HG02610 (cell line): Measurements from ENCODE around the gene NR2F1-AS1.

Source experiments
- ATAC-seq: cut with Tn5 transposase; IDR thresholded peaks from one replicate; pipeline ENCODE4 v1.9.1; 2021; ENCODE audit warnings: mild to moderate bottlenecking, moderate library complexity; ENCODE audit not compliant: unreplicated experiment

NR2F1-AS1 gene

DNA sequence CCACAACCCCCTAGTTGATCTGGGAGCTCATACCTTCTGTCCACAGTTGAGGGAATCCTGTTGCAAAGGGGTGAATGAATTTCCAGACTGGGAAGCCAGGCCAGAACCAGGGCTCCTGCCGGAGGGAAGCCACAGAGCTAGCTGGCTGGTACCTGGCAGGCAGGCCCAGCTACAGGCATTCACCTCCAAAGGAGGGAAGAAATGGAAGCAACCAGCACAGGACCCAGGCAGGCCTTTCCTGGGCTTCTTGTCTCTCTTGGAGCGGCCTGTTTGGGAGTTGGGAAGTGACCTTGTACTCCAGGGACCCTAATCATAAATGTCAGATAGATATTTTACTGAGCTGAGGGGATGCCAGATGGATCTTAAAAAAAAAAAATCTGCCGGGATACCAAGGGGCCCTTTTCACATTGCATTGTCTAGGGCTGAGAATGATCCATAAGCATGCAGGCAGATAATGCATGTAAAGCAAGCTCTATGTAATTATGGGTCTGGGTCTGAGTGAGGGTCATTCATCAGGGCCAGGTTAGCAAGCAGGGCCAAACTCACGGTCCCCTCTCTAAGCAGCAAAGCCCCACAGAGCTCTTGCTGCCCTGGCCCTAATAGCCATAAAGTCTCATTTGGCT, 10.4 kb upstream of the NR2F1-AS1 start:
- no peak for ATAC-seq

DNA sequence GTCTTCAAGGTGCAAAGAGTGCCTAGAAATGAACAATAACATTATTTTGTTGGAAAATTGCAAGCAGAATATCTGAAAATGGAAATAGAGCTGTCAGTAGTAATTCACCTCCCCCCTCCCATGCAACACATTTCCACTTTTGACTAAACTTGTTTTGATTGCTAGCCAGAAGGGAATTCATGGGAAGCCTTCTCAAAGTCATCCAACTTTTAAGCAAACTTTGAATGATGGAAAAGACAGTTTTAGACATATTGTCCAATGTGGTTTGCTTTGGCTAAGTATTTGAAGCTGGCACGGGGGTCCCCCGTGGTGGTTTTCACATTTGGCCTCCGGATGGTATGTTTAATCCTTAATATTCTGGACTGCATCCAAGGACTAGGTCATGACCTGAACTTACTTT, 9.5 kb upstream of the NR2F1-AS1 start:
- no peak for ATAC-seq

DNA sequence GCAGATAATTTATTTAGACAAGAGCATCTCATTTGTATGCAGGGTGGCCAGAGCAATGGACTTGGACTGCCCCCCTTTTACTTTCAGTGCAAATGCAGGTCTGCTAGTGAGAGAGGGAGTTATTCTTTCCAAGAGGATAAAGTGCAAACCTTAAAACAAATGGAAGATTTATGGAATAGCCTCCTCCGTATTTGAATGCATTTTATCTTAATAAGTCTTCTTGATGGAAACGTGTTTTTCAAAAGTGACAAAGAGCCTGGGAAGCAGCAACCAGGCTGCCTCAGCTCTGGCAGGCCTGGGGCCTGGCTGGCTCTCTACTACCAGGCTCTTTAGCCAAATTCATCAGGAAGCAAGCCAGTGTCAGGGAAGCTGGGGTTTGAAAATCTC, 8.8 kb upstream of the NR2F1-AS1 start:
- ATAC-seq, result no peak

DNA sequence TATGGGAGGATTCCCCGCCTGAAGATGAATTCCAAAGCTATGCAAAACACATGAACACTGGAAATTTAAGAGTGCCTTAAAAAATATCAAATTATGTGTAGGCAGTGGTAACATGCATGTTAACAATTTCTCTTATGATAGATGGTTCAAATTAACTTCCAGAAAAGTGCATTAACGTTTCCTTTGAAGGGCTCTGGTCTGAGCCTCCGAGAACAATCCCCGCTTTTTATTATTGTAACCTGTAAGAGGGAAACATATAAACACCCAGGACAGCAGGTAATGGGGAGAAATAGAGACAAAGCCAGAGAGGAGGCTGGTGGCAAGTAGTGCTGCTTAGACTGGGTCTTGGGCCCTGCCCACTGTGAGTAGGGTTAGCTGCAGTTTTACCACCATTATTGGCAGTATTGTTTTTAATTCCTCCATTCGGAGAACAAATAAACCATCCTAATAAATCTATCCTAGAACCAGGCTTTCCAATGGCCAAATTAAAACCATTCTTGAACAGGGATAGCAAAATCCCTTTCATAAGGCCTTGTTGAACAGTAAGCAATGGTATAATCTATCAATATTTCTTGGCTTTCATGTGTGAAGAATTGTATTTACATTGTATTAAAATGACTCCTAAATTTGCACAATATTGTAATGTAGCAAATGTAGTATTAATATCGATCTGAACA, 8.3 kb upstream of the NR2F1-AS1 start:
- no peak for ATAC-seq

DNA sequence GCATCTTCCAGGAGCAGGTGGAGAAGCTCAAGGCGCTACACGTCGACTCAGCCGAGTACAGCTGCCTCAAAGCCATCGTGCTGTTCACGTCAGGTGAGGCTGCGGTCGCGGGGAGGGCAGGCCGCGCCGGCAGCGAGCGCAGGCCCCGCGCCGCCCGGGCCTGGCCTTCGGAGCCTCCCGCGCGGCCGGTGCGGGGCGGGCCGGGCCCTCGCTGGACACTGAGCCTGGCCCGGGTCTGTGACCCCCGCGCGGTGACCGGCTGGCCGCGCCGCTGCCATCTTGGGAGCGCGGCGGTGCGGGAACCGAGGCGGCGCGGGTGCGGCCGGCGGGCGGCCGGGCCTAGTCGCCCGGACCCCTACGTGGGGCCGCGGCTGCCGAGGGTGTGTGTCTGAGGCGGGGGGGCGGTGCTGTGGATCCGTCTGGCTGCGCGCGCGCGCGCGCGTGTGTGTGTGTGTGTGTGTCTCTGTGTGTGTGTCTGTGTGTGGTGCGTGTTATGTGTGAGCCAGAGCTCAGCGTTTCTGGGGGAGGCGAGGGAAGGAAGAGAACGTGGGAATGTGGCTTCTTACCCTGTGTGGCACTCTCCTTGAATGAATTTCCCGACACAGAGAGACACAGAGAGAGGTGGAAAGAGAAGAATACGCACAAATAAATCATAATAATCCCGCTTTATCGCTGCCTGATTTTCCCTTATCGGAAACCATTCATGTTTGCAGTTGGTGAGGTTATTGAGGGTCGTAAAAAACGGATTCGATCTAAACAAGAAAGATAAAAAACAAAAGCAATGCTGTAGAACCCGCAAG, 7.5 kb upstream of the NR2F1-AS1 start:
- no peak for ATAC-seq

DNA sequence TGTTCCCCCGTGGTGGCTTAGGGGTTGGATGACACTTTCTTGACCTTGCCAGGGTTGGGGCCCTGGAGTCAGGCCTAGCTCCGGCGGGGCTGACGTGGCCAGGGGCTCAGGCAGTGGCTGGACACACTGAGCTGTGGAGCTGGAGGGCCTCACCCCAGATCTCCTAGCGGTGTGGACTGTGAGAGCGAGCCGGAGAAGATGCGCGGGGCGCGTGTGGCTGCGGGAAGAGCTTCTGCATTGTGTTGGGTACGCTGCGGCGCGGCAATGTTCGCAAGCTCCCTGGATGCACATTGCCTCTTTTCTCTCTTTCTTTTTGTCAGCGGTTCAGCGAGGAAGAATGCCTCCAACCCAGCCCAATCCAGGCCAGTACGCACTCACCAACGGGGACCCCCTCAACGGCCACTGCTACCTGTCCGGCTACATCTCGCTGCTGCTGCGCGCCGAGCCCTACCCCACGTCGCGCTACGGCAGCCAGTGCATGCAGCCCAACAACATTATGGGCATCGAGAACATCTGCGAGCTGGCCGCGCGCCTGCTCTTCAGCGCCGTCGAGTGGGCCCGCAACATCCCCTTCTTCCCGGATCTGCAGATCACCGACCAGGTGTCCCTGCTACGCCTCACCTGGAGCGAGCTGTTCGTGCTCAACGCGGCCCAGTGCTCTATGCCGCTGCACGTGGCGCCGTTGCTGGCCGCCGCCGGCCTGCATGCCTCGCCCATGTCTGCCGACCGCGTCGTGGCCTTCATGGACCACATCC, 6.8 kb upstream of the NR2F1-AS1 start:
- no peak for ATAC-seq

DNA sequence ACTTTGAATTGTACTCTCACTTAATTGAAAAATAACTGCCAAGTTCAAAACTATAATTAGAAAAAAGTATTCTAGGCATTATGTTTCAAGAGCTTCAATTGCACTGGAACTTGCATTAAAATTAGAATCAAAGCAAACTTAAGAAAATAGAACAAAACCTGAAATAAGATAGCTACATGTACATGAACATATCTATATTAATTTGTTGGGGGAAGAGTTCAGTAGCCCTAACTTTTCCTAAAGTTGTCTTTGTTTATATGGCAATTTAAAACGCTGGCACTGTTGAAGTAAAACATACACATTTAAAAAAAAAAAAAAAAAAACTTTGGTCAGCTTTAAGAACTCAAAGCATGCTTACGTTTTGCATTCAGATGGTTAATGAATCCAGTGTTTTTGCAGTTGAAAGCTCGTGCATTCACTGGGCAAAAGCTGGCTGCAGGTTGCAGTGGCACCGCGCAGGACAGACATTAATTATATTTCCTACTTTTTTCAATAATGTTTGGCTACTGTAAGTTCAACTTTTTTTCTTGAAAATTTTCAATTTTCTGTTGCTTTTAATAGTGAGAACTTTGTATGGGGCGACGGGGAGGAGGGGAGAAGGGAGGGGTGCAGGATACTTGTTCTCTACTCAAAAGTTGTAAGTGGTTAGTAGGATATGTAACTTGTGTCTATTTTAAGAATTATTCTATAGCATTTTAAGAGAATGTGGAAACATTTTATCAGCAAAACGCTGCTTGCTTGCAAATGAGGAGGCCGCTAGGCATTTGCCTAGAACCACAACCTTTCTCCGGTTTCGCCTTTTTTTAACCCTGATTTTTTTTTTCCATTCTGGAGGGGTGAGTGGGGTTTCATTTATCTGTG, 5.9 kb upstream of the NR2F1-AS1 start:
- no peak for ATAC-seq

DNA sequence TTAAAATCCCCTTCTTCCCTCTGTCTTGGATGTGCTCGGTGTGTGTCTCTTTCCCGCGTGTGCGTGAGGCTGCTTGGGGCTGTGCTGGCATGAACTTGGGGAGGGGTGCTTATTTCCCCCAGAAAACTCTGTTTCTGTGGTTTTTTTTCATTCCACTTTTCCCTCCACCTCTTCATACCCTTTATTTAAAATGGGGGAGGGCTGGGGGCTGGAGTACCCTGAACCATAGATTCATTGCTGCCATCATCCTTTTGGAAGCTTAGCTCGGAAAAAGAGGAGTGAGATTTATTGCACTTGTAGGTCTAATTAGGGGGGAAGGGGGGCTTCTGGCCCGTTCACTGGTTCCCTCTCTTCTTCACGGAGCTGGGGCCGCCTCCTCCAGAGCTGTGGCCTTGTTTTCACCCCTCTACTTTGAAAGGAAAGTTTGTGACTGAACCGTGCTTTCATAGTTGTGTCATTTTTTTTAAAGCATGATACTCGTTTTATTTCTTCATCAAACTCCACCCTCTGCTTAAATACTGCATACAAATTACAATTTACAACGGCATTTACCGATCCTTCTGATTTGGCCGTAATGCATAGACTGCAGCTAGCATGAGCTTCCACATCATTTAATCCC, 4.9 kb upstream of the NR2F1-AS1 start:
- no peak for ATAC-seq

DNA sequence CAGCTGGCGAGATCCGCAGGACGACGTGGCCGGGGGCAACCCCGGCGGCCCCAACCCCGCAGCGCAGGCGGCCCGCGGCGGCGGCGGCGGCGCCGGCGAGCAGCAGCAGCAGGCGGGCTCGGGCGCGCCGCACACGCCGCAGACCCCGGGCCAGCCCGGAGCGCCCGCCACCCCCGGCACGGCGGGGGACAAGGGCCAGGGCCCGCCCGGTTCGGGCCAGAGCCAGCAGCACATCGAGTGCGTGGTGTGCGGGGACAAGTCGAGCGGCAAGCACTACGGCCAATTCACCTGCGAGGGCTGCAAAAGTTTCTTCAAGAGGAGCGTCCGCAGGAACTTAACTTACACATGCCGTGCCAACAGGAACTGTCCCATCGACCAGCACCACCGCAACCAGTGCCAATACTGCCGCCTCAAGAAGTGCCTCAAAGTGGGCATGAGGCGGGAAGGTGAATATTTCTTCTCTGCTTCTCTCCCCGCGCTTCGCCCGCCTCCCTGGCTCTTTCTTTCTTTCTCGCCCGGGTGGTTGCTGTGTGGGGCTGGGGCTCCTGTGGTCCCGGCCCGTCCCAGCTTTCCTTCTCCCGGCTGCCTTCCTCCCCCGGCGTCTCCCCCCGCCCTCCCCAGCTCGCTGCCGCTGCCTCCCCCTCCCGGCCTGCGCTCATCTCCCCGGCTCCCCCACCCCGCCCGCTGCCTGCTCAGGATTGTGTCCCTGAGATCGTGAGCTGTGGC, 4.2 kb upstream of the NR2F1-AS1 start:
- ATAC-seq, result no peak

DNA sequence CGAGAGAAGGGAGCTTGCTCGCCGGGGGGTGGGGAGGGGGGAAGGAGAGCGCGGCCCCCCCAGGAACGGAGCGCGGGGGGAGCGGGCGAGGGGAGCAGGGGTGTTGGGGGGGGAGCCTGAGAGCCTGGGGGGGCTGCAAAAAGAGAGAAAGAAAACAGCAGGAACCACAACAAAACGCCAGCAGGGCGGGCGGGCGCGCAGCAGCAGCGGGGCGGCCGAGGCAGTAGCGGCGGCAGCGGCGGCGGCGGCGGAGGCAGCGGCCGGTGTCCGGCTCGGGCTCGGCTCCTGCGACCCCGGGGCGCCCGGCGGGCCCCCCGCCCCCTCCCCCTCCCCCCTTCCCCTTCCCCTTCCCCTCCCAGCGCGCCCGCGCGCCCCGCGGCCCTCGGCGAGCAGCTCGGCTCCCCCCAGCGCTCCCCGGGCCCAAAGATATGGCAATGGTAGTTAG, 3.6 kb upstream of the NR2F1-AS1 start:
- no peak for ATAC-seq

DNA sequence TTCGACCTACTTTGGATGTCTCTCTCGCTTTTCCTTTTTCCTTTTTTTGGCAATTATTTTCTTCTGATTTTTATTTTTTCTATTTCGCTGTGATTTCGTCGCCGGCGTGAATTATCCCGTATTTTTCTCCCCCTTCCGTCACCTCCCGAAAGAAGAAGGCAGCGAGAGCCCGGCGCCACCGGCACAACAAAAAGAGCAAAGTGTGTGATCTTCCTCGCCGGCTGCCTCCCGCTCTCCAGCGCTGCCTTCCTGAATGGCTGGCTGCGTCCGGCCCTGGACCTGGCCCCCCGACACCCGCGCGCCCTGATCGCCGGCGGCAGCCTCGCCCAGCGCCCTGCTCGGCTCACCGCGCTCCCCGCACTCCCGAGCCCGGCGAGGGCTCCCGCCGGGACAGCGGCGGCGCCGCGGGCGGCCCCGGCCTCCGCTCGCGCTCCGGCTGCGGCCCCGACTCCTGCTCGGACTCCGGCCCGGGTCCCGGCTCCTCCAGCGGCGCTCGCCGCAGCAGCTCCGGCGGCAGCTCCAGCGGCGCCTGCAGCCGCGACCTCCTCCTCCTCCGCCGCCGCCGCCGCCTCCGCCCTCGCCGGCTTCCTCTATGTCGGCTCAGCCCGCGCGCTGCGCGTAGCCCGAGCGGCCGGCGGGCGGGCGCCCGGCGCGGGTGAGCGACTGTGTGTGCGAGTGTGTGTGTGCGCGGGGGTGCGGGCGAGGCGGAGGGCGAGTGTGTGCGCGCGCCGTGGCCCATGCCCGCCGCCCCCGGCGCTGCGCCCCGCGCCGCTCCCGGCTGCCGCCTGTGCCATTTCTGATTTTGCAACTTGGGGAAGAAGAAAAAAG, 3.0 kb upstream of the NR2F1-AS1 start:
- peak; percentile 35 for ATAC-seq

DNA sequence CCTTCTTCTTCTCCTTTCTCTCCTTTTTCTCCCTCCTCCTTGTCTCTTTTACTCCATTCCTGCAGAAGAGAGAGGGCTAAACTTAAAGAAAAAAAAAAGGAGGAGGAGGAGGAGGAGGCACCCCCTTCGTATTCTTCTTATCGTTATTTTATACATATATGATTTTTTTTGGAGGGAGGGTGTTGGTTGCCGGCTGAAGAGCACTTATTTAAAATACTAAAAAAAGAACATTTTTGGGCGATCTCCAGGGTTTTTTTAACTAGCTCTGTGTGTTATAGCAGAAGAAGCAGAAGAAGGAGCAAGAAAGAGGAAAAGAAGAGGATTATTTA, 2.4 kb upstream of the NR2F1-AS1 start:
- ATAC-seq, result no peak

DNA sequence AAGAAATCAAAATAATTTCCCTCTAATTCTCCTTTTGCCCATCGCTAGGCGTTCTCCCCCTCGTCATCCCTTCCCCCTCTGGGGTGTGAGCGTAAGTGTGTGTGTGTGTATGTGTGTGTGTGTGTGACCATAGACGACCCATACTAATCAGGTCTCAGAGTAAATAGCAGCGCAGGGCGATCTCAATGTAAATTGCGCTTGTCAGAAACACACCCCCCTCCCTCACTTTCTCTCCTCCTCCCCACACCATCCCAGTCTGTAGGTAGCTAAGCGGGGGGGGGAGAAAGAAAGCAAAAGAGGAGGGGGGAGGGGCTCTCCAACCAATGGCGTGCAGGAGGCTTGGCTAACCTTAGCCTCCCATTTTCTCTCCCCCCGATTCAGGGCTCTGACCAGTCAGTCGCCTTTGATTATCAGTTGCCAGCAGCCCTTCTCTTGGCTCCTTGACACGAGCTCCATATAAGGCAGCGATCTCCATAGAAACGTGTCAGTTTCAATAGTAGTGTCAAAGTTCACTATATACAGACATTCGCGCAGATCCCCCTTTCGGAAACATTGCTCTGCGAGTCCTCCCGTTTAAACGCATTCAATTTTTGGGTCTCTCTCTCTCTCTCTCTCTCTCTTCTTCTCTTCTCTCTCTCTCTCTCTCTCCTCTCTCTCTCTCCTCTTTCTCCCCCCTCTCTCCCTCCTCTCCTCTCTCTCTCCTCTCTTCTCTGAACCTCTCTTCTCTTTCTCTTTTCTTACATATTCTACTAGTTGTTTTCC, 1.8 kb upstream of the NR2F1-AS1 start, which contains the start of gene NR2F1:
TSS of gene NR2F1 (plus strand) at position 546 of the 762 bp plus-strand sequence. CDS start 1,802 bp downstream, outside the sequence.
- ATAC-seq, result no peak

DNA sequence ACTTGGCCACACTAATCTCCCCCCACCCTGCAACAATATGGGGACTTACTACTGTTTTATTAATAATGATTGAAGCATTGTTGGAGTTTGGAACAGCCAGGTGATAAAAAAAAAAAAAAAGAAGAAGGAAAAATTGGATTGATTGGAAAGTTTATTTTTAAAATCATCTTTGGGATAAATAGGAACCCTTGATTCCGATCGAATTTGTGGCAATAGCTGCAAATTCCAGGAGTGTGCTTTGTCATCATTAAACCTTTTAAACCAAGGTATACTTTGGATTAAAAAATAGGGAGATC, 1.1 kb upstream of the NR2F1-AS1 start:
- ATAC-seq, result no peak

DNA sequence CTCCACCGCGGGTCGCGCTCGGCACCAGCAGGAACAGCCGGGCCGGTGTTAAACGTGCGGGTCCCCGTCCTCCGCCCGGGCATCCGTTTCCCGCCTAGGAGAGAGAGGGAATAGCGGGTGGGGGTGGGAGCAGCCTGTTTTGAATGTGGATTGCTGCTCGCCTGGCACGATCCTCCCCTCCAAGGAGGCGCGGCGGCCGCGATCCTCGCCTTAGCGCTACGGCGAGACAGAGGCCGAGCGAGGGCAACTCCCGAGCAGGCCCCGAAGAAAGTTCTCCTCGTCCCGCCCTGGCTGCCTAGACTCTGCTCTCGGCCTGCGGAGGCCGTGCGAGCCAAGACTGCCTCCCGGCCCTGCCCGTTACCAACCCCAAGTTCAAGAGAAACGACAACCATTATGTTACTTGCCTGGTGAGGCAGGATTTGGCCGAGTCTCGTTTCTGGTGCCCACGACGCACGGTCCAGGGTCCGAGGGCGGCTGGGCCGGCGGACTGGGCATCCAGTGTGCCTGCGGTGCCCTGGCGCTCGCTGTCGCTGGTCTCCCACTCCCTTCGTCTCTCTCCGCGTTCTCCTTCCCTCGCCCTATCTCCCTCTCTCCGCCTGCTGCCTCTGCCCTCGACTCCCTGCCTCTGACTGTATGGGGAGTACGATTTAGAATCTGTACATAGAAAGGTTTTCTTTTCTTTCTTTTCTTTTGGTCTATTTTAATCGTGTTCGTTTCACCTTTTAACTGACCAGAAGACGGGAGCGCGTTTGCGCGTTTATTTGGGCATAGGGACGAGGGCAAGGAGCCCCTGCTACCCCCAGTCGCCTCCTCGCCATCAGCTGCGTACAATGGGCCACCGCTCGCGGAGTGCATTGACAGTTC, 724 bp downstream of the NR2F1-AS1 start:
- no peak for ATAC-seq

DNA sequence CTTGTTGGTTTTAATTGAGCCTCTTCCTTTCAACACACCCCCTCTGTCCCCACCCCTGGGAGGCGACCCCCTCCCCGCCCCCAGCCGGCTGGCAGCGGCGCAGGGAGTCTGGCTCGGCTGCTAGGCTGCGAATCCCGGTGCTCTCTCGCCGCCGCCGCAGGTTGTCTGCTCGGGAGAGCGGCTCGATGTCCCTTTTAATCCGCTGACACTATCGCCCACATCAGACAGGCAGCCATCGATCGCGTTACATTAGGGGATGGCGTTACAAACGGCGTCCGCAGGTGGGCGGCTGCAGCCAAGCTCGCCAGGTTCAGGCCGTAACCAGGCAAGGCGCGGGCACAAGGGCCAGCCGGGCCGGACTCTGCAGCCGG, 1.3 kb downstream of the NR2F1-AS1 start:
- ATAC-seq, result no peak
